GM19238 (cell line): ENCODE results near the gene CR1.
A peak's percentile ranks its signal among the peaks of the same experiment; 100 is the strongest.
"Not testable (repeated sequence)": the region's sequence is repeated elsewhere in the genome, so short reads cannot be mapped to it uniquely, and the experiment has no call there.

Experiments
- DNase-seq: peaks from one replicate; pipeline ENCODE4 v3.0.0; 2011; ENCODE audit warnings: low spot score; ENCODE audit not compliant: insufficient read length

CR1 gene

DNA sequence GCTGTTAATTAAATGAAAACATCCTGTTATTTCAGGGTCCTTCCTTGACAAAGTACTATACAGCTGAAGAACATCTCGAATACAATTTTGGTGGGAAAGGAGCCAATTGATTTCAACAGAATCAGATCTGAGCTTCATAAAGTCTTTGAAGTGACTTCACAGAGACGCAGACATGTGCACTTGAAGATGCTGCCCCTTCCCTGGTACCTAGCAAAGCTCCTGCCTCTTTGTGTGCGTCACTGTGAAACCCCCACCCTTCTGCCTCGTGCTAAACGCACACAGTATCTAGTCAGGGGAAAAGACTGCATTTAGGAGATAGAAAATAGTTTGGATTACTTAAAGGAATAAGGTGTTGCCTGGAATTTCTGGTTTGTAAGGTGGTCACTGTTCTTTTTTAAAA is 143.4 kb downstream of the CR1 start:
- not testable (repeated sequence) for DNase-seq

DNA sequence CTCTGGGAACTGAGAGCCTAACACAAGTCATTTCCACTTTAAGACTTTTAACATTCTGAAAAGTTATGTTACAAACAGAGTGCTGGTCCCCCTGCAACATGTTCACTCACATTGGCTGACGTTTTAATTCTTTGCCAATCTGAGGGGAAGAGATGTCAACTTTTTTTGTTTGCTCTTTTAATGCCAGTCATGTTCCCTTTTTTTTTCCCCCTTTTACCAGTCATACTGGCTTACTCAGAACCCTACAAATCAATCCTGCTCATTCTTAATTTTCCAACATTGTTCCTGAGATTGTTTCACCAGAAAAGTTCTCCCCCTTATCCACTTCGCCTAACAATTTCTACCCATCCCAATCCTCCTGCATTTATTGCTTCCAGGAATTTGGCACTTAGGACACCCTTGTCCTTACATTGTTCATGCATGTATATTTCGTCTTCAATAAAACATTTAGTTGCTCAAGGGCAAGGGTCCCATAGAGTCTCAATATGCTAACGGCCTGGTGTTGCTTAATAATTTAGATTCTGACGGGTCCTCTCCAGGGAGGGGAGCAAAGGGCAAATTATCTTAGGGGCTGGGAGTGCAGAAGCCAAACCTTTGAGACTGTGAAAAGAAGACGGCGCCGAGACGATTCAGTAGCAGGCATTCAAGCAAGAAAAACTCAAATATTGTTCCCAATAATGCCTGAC is 148.4 kb downstream of the CR1 start:
- no peak for DNase-seq

- DNase-seq: peak; percentile 46
Observed at GRCh38 chr1:207644852-207645634, 149.1 kb downstream of the CR1 start, which contains the start of gene CR1L. TSS of gene CR1L (plus strand) at chr1:207645133. CDS start at chr1:207645234, 101 bp downstream.

- DNase-seq: no peak
Observed at GRCh38 chr1:207645635-207646081, 149.7 kb downstream of the CR1 start.

DNA sequence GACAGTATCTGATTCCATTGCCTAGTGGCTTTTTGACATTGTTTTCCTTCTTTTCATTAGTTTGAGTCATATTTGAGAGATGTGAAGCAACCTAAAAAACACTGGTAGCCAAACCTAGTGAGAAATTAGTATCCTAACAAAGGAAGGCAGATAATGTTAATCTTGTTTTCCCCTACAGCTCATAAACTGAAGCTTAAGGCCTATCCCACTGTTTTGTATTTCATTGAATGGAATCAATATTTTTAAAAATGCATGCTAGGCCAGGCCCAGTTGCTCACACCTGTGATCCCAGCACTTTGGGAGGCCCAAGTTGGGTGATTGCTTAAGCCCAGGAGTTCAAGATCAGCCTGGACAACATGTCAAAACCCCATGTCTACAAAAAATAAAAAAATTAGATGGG is 150.2 kb downstream of the CR1 start:
- no peak for DNase-seq

DNA sequence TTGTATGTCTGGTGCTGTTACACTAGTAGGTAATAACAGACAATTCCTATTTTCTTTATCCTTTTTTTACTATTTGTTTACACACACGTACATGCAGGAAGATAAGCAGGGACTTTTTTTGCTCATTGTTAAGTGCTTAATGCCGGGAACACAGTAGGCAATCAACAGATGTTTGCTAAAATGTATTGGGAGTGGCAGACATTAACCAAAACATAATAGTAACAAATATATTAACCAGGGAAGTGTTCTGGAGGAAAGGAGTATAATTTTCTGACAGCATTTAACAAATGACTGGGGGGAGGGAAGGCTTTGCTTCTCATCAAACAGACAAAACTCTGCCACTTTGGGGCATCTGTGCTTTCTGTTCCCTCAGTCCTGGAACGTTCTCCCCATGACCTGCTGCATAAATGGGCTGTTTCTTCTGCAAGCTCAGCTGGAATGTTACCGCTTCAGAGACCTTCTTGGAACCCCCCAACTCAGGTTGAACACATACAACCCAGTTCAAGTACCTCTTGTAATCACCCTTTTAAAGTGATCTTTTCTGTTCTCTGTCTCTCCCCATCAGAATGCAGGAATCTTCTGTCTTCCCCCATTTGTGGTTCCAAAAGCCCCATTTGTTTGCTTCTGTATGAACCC is 151.1 kb downstream of the CR1 start:
- DNase-seq: no peak

- no peak for DNase-seq
Observed at GRCh38 chr1:207647671-207648333, 151.8 kb downstream of the CR1 start.

GRCh38 chr1:207648334-207649209 is 152.6 kb downstream of the CR1 start:
- no peak for DNase-seq

DNA sequence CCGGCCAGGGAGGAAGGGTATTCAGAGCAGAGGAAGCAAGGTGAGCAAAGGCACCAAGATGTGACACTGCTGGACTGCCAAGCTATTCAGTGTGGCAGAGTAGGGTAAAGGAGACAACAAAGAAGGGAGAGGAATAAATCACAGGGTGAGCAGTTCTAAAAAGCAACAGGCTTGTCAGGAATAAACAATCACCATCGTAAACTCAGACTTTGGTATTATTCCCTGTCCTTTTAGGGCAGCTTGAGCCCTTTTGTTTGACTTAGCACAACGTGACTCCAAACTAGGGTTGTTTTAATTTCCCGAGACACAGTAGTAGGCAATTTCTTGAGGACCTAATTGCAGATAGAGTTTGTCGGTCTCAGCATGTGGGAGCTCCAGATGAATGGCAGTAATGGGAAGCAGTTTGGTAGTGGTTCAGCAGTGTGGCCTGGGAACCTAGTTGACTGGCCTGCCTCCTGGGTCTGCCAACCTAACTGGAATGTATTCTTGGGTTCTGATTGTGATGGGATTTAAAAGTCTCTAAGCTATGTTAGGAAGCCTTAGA is 153.3 kb downstream of the CR1 start:
- DNase-seq: no peak

DNA sequence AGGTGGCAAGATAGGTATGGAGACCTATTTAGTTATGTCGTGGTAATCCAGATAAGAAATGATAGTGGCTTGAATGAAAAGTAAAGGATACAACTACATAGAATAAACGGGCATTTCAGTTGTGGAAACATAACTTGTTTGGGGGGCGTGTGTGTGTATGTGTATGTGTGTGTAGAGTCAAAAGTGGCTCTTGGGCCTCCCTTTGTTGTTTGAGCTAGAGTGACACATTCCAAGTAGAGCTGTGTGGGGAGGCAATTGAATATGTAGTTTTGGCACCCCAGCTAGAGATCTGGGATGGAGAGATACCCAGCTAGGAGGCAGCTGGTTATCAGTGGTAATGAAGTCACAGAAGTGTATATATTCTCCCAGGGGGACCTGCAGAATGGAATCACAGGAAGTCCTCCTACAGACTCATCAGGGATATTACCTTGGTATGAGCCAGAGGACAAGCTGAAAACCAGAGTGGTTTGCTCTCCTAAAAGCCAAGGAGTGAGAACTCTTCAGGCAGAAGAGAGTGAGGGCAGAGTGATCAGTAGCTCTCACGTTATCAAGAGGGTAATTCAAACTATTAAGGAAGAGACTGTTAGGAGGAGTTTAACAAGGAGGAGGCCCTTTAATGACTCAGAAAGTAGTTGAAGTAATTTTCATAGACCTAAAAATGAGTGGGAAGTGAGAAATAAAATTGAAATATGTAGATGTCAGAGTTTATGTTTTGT is 154.1 kb downstream of the CR1 start:
- DNase-seq: no peak

GRCh38 chr1:207651583-207651982 is 155.6 kb downstream of the CR1 start:
- no peak for DNase-seq

GRCh38 chr1:207654320-207654719 is 158.4 kb downstream of the CR1 start:
- DNase-seq: no peak

GRCh38 chr1:207658408-207658807 is 162.5 kb downstream of the CR1 start:
- no peak for DNase-seq

- no peak for DNase-seq
Observed at GRCh38 chr1:207658904-207659485, 163.0 kb downstream of the CR1 start.

GRCh38 chr1:207659545-207660153 is 163.7 kb downstream of the CR1 start:
- DNase-seq: no peak

GRCh38 chr1:207661420-207661819 is 165.5 kb downstream of the CR1 start:
- not testable (repeated sequence) for DNase-seq

DNA sequence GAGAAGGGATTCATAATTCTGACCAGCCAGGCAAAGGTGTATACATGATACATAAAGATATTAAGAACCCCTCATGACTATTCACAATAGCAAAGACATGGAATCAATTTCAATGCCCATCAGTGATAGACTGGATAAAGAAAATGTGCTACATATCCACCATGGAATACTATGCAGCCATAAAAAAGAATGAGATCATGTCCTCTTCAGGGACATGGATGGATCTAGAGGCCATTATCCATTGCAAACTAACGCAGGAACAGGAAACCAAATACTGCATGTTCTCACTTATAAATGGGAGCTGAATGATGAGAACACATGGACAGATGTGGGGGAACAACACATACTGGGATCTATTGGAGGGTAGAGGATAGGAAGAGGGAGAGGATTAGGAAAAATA is 170.4 kb downstream of the CR1 start:
- no peak for DNase-seq

- DNase-seq: no peak
Observed at GRCh38 chr1:207669528-207670009, 173.6 kb downstream of the CR1 start.

DNA sequence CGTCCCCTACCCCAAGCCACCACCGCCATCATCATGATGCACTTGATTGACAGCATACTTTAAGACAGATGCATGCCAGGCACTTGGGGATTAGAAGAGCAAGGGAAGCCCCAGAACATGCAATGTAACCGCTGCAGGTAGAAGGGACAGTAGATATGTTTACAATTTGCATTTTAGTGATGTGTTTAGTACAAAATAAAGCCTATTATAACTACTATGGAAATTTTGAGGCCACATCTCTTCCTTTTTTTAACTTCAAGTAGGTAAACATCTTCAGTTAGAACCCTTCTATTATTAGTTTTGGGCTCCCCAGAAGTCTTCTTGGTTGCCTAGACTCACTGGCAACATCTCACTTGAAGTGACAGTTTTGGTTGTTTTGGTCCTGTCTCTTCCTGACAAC is 174.2 kb downstream of the CR1 start:
- no peak for DNase-seq
